Transverse colon (tissue), 4 donors: ENCODE measurements around the gene MORC2. TPM values are rescaled to one million over a fixed set of nuclear protein-coding genes. Genes with fewer than 3 reads are reported as not detected.

Experiments used
- DNase-seq: peaks from one replicate; pipeline ENCODE4 v3.0.0-alpha.2; 2019
- H3K27ac ChIP-seq, 4 donors: fragments of 200-600 bp; sonication (generic); 2 replicates each; pipeline ENCODE4 v1.5.1; 2016 to 2018; ENCODE audit warnings: inconsistent platforms in 4 of 4
- H3K27me3 ChIP-seq: fragments of 200-600 bp; sonication (generic); 2 replicates; pipeline ENCODE4 v1.5.1; 2017; ENCODE audit warnings: inconsistent platforms
- H3K36me3 ChIP-seq, 4 donors: fragments of 200-600 bp; sonication (generic); 2 replicates each; pipeline ENCODE4 v1.5.1; 2017 to 2019; ENCODE audit warnings: inconsistent platforms in 4 of 4
- H3K4me1 ChIP-seq, 4 donors: fragments of 200-600 bp; sonication (generic); 2 replicates each; pipeline ENCODE4 v1.5.1; 2017 to 2020; ENCODE audit warnings: inconsistent platforms in 4 of 4
- H3K4me3 ChIP-seq, 4 donors: fragments of 200-600 bp; sonication (generic); 1 replicate in 1 of 4; 2 replicates in 3 of 4; pipeline versions ENCODE4 v1.5.1 to v1.6.1; 2017 to 2019; ENCODE audit warnings: inconsistent platforms in 4 of 4
- H3K9me3 ChIP-seq, 2 donors: fragments of 200-600 bp; sonication (generic); 2 replicates each; pipeline ENCODE4 v1.5.1; 2017 to 2019; ENCODE audit warnings: inconsistent platforms in 2 of 2
- CTCF ChIP-seq, 5 experiments: fragments of 200-600 bp in 3 of 5; fragments of 450-650 bp in 2 of 5; sonication (generic) in 3 of 5; IDR thresholded peaks; 1 replicate in 2 of 5; 2 replicates in 3 of 5; pipeline ENCODE4 v1.5.1; 2016 to 2017; ENCODE audit warnings: antibody characterized with exemption in 5 of 5, inconsistent platforms in 3 of 5, mild to moderate bottlenecking in 2 of 5, moderate library complexity in 1 of 5
- EP300 ChIP-seq: sonication (generic); formaldehyde crosslinking; IDR thresholded peaks from one replicate; pipeline ENCODE4 v1.6.1; 2017; ENCODE audit warnings: antibody characterized with exemption, low read depth
- POLR2A ChIP-seq: fragments of 450-650 bp; IDR thresholded peaks from one replicate; pipeline ENCODE4 v1.6.1; 2016; ENCODE audit warnings: antibody characterized with exemption, mild to moderate bottlenecking, moderate library complexity
- POLR2AphosphoS5 ChIP-seq, 3 donors: sonication (generic); formaldehyde crosslinking; IDR thresholded peaks; one replicate each; pipeline ENCODE4 v1.6.1; 2016; ENCODE audit warnings: antibody characterized with exemption in 3 of 3
- WGBS, 2 donors: methylation state at CpG; one replicate each; pipeline ENCODE4 v1.1.5; 2018; ENCODE audit warnings: low coverage in 1 of 2; 5-methylcytosine and 5-hydroxymethylcytosine counted together
- in situ Hi-C, 4 donors: fragments of 200-750 bp; cut with MboI; loops; one replicate each; pipeline versions ENCODE4 v1.15.0 to v1.15.1; 2017; ENCODE audit warnings: low sequenced_read_pairs in 3 of 4, low pct_ligation_motif_present in 1 of 4, low pct_unique_long_range_greater_than_20kb in 1 of 4
- intact Hi-C: fragments of 100-400 bp; cut with DNase I; formaldehyde crosslinking; loops from one replicate; pipeline ENCODE4 v1.15.1; 2023; ENCODE audit warnings: low total_unique reads
- total RNA-seq, 4 donors: library from RNA; depleted of rRNA; stranded (reverse); fragments of >200 nt; gene quantifications; one replicate each; pipeline ENCODE4 v1.1.0, GENCODE V29; 2016

MORC2 gene
- total RNA-seq, 4 donors from 2014 or later, result 11.9 to 23.9 (median 19.1) TPM

DNA sequence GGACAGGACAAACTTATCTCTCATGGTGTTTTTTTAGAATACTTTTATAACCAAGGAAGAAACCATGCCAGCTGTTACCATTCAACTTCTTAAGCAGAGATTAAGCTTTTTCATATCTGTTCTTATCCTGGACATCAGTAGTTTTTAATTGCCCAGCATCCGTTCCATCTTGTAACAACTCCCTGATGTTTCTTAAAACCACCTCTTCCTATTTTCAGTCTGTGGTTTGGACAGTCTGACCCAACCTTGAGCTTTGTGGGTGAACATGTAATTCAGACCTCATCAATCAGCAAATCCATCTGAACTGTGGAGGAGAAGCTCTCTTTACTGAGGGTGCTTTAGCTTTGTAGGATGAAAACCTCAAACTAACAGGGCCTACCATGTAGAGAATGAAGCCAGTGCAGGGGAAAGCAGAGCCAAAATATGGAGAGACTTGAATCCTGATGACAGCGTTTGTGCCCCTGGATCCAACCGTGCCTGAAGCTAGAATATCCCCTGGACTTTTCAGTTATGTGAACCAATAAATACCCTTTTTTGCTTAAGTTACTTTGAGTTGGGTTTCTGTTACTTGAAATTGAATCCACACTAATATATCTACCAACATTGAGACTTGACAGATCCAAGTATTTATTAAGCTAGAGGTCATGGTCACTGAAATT is 9.9 kb upstream of the MORC2 start:
- DNase-seq, result no peak
- 94 to 97% methylated on average over 3 of the region's 3 CpGs for WGBS, 2 donors
- peaks cover 28 to 37% of the 10 kb centered on the region in 2 donors for H3K9me3 ChIP-seq
- intact Hi-C loops (no loop called here), in situ Hi-C loops (no loop called here)
- no peak overlapping the region for H3K27ac ChIP-seq
- TF ChIP-seq POLR2AphosphoS5 (IDR thresholded peaks at IDR 0.05) (no peak), POLR2A (no peak), CTCF (IDR thresholded peaks at IDR 0.05) (no peak), EP300 (no peak)
- no peaks in the 10 kb centered on the region for H3K27me3 ChIP-seq
- peaks cover 0 to 22% (median 9%) of the 10 kb centered on the region in 4 donors for H3K36me3 ChIP-seq
- no peak overlapping the region for H3K4me3 ChIP-seq
- no peaks in the 10 kb centered on the region for H3K4me1 ChIP-seq

- peak overlapping the region; percentile 83 to 97 (median 89) for H3K4me3 ChIP-seq
- H3K27me3 ChIP-seq, result no peaks in the 10 kb centered on the region
- no peak for DNase-seq
- no peak for TF ChIP-seq CTCF (IDR thresholded peaks at IDR 0.05)
- TF ChIP-seq EP300, result no peak
- no peak for TF ChIP-seq POLR2A
- no peak for TF ChIP-seq POLR2AphosphoS5 (IDR thresholded peaks at IDR 0.05)
- 54 to 70% methylated on average over 3 of the region's 3 CpGs for WGBS, 2 donors
- peaks cover 0 to 42% (median 20%) of the 10 kb centered on the region in 4 donors for H3K4me1 ChIP-seq
- H3K9me3 ChIP-seq, result peaks cover 6 to 11% of the 10 kb centered on the region in 2 donors
- intact Hi-C loops (loop anchor here (5.0 kb wide), 1 partner anchor 62 kb away; no protein-coding TSS in a partner anchor), in situ Hi-C loops (no loop called here)
- peak overlapping the region; percentile 94 to 99 (median 96) for H3K27ac ChIP-seq
- H3K36me3 ChIP-seq, result peaks cover 0 to 43% (median 21%) of the 10 kb centered on the region in 4 donors
Measured at GRCh38 chr22:30970356-30970746, 1.8 kb upstream of the MORC2 start.

DNA sequence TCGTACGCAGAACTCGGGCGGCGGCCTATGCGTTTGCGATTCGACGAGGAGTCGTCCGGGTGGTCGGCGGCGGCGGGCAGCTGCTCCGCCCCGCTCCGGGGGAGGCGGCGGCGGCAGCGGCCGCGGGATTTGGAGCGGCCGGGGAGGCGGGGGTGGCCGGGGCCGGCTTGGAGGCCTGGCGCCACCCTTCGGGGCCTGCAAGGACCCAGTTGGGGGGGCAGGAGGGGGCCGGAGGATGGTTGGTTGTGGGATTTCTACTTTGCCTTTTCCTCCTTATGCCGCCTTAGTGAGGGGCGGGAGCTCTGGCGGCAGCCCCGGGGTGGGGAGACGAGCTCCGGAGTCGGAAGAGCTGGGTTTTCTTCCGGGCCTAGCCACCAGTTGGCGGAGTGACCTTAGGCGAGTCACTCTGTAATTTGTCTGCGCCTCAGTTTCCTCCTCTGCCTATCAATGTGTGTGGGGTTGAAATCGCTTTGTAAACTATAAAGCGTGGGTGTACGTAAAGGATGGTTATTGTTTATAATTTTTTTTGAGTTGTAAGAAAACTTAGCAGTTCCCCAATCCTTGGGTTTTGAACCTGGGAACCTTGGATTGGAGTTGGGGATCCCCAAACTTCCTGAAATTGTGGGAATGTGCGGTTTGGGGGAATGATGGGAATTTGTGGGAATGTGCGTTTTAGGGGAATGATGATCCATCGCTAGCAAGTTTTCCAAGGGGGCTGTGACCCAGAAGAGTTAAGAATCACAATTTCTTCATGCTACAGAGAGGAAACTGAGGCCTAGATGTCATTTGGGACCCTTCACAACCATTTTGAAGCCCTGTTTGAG is 1.2 kb upstream of the MORC2 start:
- peaks cover 0 to 37% (median 18%) of the 10 kb centered on the region in 4 donors for H3K36me3 ChIP-seq
- peak overlapping the region; percentile 83 to 97 (median 89) for H3K4me3 ChIP-seq
- TF ChIP-seq CTCF (IDR thresholded peaks at IDR 0.05) (peak in 1 of 5 experiments; percentile 7), POLR2A (no peak), POLR2AphosphoS5 (IDR thresholded peaks at IDR 0.05) (no peak), EP300 (no peak)
- peaks cover 0 to 43% (median 21%) of the 10 kb centered on the region in 4 donors for H3K4me1 ChIP-seq
- 6 to 23% methylated on average over 8 to 30 of the region's 49 CpGs for WGBS, 2 donors
- peaks cover 5% of the 10 kb centered on the region in 2 donors for H3K9me3 ChIP-seq
- in situ Hi-C loops, result loop anchor here in 1 of 4 donors (5.0 kb wide), 1 partner anchor 113 kb away; the partner anchor contains the start of gene SMTN
- peak overlapping the region; percentile 94 to 99 (median 96) for H3K27ac ChIP-seq
- no peaks in the 10 kb centered on the region for H3K27me3 ChIP-seq
- intact Hi-C loops, result loop anchor here (5.0 kb wide), 1 partner anchor 63 kb away; no protein-coding TSS in a partner anchor
- DNase-seq, result peak; percentile 53
